ENCODE measurements around the gene OPHN1. TPM values are rescaled to one million over a fixed set of nuclear protein-coding genes. Genes with fewer than 3 reads are reported as not detected.
A peak's percentile ranks its signal among the peaks of the same experiment; 100 is the strongest.

Gene OPHN1
- total RNA-seq (2022) (2.8 and 4.6 TPM in 2 replicates), Bru-seq, nascent RNA (percentile 53 among the genes with signal in this experiment), BruChase-seq, experiment 1, labeled RNA remaining after a 2-hour chase (percentile 51 among the genes with signal in this experiment), BruChase-seq, experiment 2, labeled RNA remaining after a 6-hour chase (percentile 49 among the genes with signal in this experiment)
- long read RNA-seq, full-length matches to known transcripts, result 1 of 6 reads
- long read RNA-seq, partial matches to known transcripts, result 0 of 6 reads
- long read RNA-seq, other reads (novel, unspliced or antisense), result 5 of 6 reads

GRCh38 chrX:68433155-68433980, at the start of gene OPHN1:
OPHN1 (minus strand) TSS chrX:68433495; CDS start chrX:68433020, 475 bp downstream.
- POLR2A ChIA-PET, result interaction anchor here (0.6 to 1.2 kb wide), 2 partner anchors 9 to 893 kb away, joined by 3 read pairs; no protein-coding TSS in a partner anchor
- Mint-ChIP-seq H3K27ac (ENCODE audit: unreplicated experiment) (peak within 1 kb of the TSS; percentile 50), H3K4me3 (ENCODE audit: unreplicated experiment) (peak within 1 kb of the TSS; percentile 83), H3K36me3 (ENCODE audit: insufficient read depth, unreplicated experiment) (no peaks in the 10 kb centered on the region), H3K9me3 (ENCODE audit: unreplicated experiment) (no peaks in the 10 kb centered on the region), H3K27me3 (ENCODE audit: insufficient read depth, unreplicated experiment) (no peaks in the 10 kb centered on the region), H3K4me1 (ENCODE audit: low read depth, unreplicated experiment) (peaks cover 13% of the 10 kb centered on the region)
- BruUV-seq (replicated peaks), result no TSS peak
- no peaks in the 10 kb centered on the region for H3K9me3 ChIP-seq
- H3K4me1 ChIP-seq, result no peaks in the 10 kb centered on the region
- TF ChIP-seq, protein P1, sequence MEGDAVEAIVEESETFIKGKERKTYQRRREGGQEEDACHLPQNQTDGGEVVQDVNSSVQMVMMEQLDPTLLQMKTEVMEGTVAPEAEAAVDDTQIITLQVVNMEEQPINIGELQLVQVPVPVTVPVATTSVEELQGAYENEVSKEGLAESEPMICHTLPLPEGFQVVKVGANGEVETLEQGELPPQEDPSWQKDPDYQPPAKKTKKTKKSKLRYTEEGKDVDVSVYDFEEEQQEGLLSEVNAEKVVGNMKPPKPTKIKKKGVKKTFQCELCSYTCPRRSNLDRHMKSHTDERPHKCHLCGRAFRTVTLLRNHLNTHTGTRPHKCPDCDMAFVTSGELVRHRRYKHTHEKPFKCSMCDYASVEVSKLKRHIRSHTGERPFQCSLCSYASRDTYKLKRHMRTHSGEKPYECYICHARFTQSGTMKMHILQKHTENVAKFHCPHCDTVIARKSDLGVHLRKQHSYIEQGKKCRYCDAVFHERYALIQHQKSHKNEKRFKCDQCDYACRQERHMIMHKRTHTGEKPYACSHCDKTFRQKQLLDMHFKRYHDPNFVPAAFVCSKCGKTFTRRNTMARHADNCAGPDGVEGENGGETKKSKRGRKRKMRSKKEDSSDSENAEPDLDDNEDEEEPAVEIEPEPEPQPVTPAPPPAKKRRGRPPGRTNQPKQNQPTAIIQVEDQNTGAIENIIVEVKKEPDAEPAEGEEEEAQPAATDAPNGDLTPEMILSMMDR (IDR thresholded peaks at IDR 0.05; ENCODE audit: insufficient read depth in 1 of 2, low read depth in 1 of 2, low read length in 1 of 2, severe bottlenecking in 1 of 2, unreplicated experiment in 1 of 2), result no peak
- CTCF ChIA-PET, result no interaction called here
- DNase-seq, result peak; percentile 76 to 78
- intact Hi-C loops (cut with micrococcal nuclease; ENCODE audit: unreplicated experiment), result loop anchor here (1.0 kb wide), 1 partner anchor 57 kb away; no protein-coding TSS in a partner anchor
- H3K27me3 ChIP-seq (replicated peaks; ENCODE audit: control insufficient read depth, insufficient read depth, low read length), result no peaks in the 10 kb centered on the region
- no peaks in the 10 kb centered on the region for H3K36me3 ChIP-seq (ENCODE audit: control insufficient read depth, insufficient read depth, low read length)
- H3K4me3 ChIP-seq (ENCODE audit: low read depth, low read length), result peak within 1 kb of the TSS; percentile 69

- H3K9me3 ChIP-seq, result no peaks in the 10 kb centered on the region
- ChIA-PET CTCF (no interaction called here), POLR2A (no interaction called here)
- TF ChIP-seq, protein P1 (IDR thresholded peaks at IDR 0.05; ENCODE audit: insufficient read depth in 1 of 2, low read depth in 1 of 2, low read length in 1 of 2, severe bottlenecking in 1 of 2, unreplicated experiment in 1 of 2), result no peak
- no peaks in the 10 kb centered on the region for H3K4me1 ChIP-seq
- no peak overlapping the region for H3K4me3 ChIP-seq (ENCODE audit: low read depth, low read length)
- H3K27me3 ChIP-seq (replicated peaks; ENCODE audit: control insufficient read depth, insufficient read depth, low read length), result no peaks in the 10 kb centered on the region
- Mint-ChIP-seq H3K27ac (ENCODE audit: unreplicated experiment) (no peak overlapping the region), H3K9me3 (ENCODE audit: unreplicated experiment) (no peaks in the 10 kb centered on the region), H3K36me3 (ENCODE audit: insufficient read depth, unreplicated experiment) (no peaks in the 10 kb centered on the region), H3K4me1 (ENCODE audit: low read depth, unreplicated experiment) (no peaks in the 10 kb centered on the region), H3K27me3 (ENCODE audit: insufficient read depth, unreplicated experiment) (no peaks in the 10 kb centered on the region), H3K4me3 (ENCODE audit: unreplicated experiment) (no peak overlapping the region)
- BruUV-seq (replicated peaks), result no TSS peak
- DNase-seq, result no peak
- H3K36me3 ChIP-seq (ENCODE audit: control insufficient read depth, insufficient read depth, low read length), result no peaks in the 10 kb centered on the region
- intact Hi-C loops (cut with micrococcal nuclease; ENCODE audit: unreplicated experiment), result no loop called here
These were observed 47.7 kb upstream of the OPHN1 start for GRCh38 chrX:68480969-68481368.

DNA sequence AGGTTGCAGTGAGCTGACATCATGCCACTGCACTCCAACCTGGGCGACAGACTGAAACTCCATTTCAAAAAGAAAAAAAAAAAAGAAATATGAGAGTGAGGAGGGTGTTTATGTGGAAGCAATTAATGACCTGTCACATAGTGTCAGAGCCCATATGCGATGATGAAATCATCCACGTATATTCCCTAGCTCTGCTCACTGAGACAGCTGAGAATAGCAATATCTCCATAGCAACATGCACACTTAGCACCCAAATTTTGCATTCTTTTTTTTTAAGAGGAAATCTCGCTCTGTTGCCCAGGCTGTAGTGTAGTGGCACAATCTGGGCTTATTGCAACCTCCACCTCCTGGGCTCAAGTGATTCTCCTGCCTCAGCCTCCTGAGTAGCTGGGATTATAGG, 31.5 kb upstream of the OPHN1 start:
- H3K4me1 ChIP-seq, result peaks cover 14% of the 10 kb centered on the region
- TF ChIP-seq, protein P1 (IDR thresholded peaks at IDR 0.05; ENCODE audit: insufficient read depth in 1 of 2, low read depth in 1 of 2, low read length in 1 of 2, severe bottlenecking in 1 of 2, unreplicated experiment in 1 of 2), result no peak
- no peaks in the 10 kb centered on the region for H3K27me3 ChIP-seq (replicated peaks; ENCODE audit: control insufficient read depth, insufficient read depth, low read length)
- Mint-ChIP-seq H3K4me1 (ENCODE audit: low read depth, unreplicated experiment) (no peaks in the 10 kb centered on the region), H3K9me3 (ENCODE audit: unreplicated experiment) (no peaks in the 10 kb centered on the region), H3K27me3 (ENCODE audit: insufficient read depth, unreplicated experiment) (no peaks in the 10 kb centered on the region), H3K36me3 (ENCODE audit: insufficient read depth, unreplicated experiment) (no peaks in the 10 kb centered on the region), H3K4me3 (ENCODE audit: unreplicated experiment) (no peak overlapping the region), H3K27ac (ENCODE audit: unreplicated experiment) (no peak overlapping the region)
- no peak overlapping the region for H3K4me3 ChIP-seq (ENCODE audit: low read depth, low read length)
- ChIA-PET POLR2A (no interaction called here), CTCF (no interaction called here)
- no peak for DNase-seq
- H3K9me3 ChIP-seq, result no peaks in the 10 kb centered on the region
- intact Hi-C loops (cut with micrococcal nuclease; ENCODE audit: unreplicated experiment), result no loop called here
- BruUV-seq (replicated peaks), result no TSS peak
- no peaks in the 10 kb centered on the region for H3K36me3 ChIP-seq (ENCODE audit: control insufficient read depth, insufficient read depth, low read length)
